NB4 (cell line): Measurements from ENCODE around the gene PIGO.

Experiments used
- TF ChIP-seq, protein P1 (sequence below): IDR thresholded peaks from one replicate; pipeline ENCODE4 v1.5.1; 2012; ENCODE audit warnings: low read depth, low read length
- TF ChIP-seq, protein P2 (sequence below): IDR thresholded peaks from 2 replicates; pipeline ENCODE4 v1.6.1; 2011; ENCODE audit warnings: low read depth, low read length

DNA sequence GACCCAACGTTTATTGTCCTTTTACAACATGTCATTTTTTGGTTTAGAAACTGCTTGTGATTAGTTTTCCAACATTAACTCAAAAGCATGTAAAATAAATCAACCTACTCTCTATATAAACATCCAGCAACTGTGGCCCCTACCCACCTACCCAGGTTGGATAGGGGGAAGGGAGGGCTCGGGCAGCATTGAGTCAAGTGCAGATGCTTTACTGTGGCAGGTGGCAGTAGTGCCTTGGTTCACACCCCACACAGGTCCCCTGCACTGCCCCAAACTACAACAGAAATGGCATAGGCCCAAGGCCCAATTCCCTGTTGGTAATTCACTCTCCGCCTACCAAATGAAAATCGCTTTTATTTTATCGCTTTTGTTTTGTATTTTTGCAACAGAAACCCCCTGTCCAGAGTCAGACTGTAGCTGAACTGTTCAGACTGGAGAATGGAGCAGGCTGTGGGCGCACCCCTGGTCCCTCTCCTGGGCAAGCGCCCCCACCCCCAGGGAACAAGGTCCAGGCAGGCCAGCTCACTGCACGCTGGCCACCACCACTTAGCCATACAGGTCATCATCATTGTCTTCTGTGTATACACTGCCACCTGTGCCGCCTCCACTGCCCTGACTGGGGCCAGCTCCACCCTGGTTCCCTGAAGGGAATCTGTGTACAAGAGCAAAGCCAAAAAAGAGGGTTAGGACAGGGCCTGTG is 39.7 kb downstream of the PIGO start:
- TF ChIP-seq, protein P1, sequence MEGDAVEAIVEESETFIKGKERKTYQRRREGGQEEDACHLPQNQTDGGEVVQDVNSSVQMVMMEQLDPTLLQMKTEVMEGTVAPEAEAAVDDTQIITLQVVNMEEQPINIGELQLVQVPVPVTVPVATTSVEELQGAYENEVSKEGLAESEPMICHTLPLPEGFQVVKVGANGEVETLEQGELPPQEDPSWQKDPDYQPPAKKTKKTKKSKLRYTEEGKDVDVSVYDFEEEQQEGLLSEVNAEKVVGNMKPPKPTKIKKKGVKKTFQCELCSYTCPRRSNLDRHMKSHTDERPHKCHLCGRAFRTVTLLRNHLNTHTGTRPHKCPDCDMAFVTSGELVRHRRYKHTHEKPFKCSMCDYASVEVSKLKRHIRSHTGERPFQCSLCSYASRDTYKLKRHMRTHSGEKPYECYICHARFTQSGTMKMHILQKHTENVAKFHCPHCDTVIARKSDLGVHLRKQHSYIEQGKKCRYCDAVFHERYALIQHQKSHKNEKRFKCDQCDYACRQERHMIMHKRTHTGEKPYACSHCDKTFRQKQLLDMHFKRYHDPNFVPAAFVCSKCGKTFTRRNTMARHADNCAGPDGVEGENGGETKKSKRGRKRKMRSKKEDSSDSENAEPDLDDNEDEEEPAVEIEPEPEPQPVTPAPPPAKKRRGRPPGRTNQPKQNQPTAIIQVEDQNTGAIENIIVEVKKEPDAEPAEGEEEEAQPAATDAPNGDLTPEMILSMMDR: no peak
- TF ChIP-seq, protein P2, sequence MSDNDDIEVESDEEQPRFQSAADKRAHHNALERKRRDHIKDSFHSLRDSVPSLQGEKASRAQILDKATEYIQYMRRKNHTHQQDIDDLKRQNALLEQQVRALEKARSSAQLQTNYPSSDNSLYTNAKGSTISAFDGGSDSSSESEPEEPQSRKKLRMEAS: no peak
